BE2C (cell line): Measurements from ENCODE around the gene SIRT2. TPM values are rescaled to one million over a fixed set of nuclear protein-coding genes. Genes with fewer than 3 reads are reported as not detected.

ENCODE experiments used
- DNase-seq: peaks from one replicate; pipeline ENCODE4 v3.0.0-alpha.2; 2020
- H3K27me3 ChIP-seq: fragments of 250-450 bp; sonication (Bioruptor Pico); 2 replicates; pipeline ENCODE4 v1.5.1; 2020; ENCODE audit warnings: mild to moderate bottlenecking
- H3K36me3 ChIP-seq: fragments of 250-450 bp; sonication (Bioruptor Pico); 2 replicates; pipeline ENCODE4 v1.5.1; 2020; ENCODE audit warnings: mild to moderate bottlenecking
- H3K4me1 ChIP-seq: fragments of 250-450 bp; sonication (Bioruptor Pico); 2 replicates; pipeline ENCODE4 v1.5.1; 2020
- H3K4me3 ChIP-seq: 2 replicates; pipeline ENCODE4 v1.5.1; 2011; ENCODE audit warnings: low read depth, low read length
- H3K9me3 ChIP-seq: fragments of 250-450 bp; sonication (Bioruptor Pico); 2 replicates; pipeline ENCODE4 v1.5.1; 2020
- CTCF ChIP-seq: IDR thresholded peaks from 2 replicates; pipeline ENCODE4 v1.5.1; 2012; ENCODE audit warnings: mild to moderate bottlenecking, low read depth, low read length
- polyA plus RNA-seq: library from polyadenylated mRNA; unstranded; fragments of >200 nt; gene quantifications from one replicate; pipeline ENCODE4 v1.2.1, GENCODE V29; 2012; ENCODE audit warnings: low read depth, missing spikeins; ENCODE audit not compliant: insufficient read length, insufficient read depth

The SIRT2 gene
- 77.2 TPM for polyA plus RNA-seq

- no peaks in the 10 kb centered on the region for H3K36me3 ChIP-seq
- DNase-seq, result peak; percentile 99
- no peaks in the 10 kb centered on the region; the same call in 1 of the 2 replicates for H3K9me3 ChIP-seq
- peak within 1 kb of the TSS; percentile 81 for H3K4me3 ChIP-seq
- H3K27me3 ChIP-seq, result no peaks in the 10 kb centered on the region
- TF ChIP-seq CTCF, result no peak
- peaks cover 4% of the 10 kb centered on the region; the same call in 1 of the 2 replicates for H3K4me1 ChIP-seq
These were observed at the start of gene SIRT2, which contains the start of gene NFKBIB for GRCh38 chr19:38899447-38900201. Gene SIRT2 (minus strand): TSS chr19:38899618. CDS start chr19:38899521, 97 bp downstream. Gene NFKBIB (plus strand): TSS chr19:38899969. CDS start chr19:38900033, 64 bp downstream.

- no peak for TF ChIP-seq CTCF
These were observed 47.0 kb upstream of the SIRT2 start for GRCh38 chr19:38946229-38947010.

GRCh38 chr19:38945562-38946228 lies 46.3 kb upstream of the SIRT2 start:
- Histone ChIP-seq H3K27me3 (no peaks in the 10 kb centered on the region), H3K4me3 (no peak overlapping the region), H3K4me1 (no peaks in the 10 kb centered on the region), H3K36me3 (peaks cover 5% of the 10 kb centered on the region; the same call in 1 of the 2 replicates), H3K9me3 (no peaks in the 10 kb centered on the region)
- peak; percentile 24 for DNase-seq
- TF ChIP-seq CTCF, result no peak

More at GRCh38 chr19:38946229-38947010, 47.0 kb upstream of the SIRT2 start:
- Histone ChIP-seq H3K4me3 (no peak overlapping the region), H3K36me3 (peaks cover 5% of the 10 kb centered on the region; the same call in 1 of the 2 replicates), H3K4me1 (no peaks in the 10 kb centered on the region), H3K27me3 (no peaks in the 10 kb centered on the region), H3K9me3 (no peaks in the 10 kb centered on the region)
- DNase-seq, result no peak

GRCh38 chr19:38944981-38945506 lies 45.6 kb upstream of the SIRT2 start:
- Histone ChIP-seq H3K4me1 (no peaks in the 10 kb centered on the region), H3K9me3 (no peaks in the 10 kb centered on the region), H3K27me3 (no peaks in the 10 kb centered on the region), H3K4me3 (no peak overlapping the region), H3K36me3 (peaks cover 5% of the 10 kb centered on the region; the same call in 1 of the 2 replicates)
- TF ChIP-seq CTCF, result no peak
- DNase-seq, result peak; percentile 26

GRCh38 chr19:38942471-38943181 lies 43.2 kb upstream of the SIRT2 start:
- no peak for DNase-seq

More at GRCh38 chr19:38942471-38943181, 43.2 kb upstream of the SIRT2 start:
- Histone ChIP-seq H3K9me3 (no peaks in the 10 kb centered on the region), H3K4me3 (no peak overlapping the region), H3K36me3 (peaks cover 5% of the 10 kb centered on the region; the same call in 1 of the 2 replicates), H3K4me1 (peaks cover 2% of the 10 kb centered on the region), H3K27me3 (no peaks in the 10 kb centered on the region)
- TF ChIP-seq CTCF, result no peak
